Measurements from ENCODE around the gene EBLN1. TPM values are rescaled to one million over a fixed set of nuclear protein-coding genes. Genes with fewer than 3 reads are reported as not detected.

EBLN1 gene
- total RNA-seq = not detected in 3 replicates

- TF ChIP-seq CTCF (IDR thresholded peaks at IDR 0.05; ENCODE audit: unreplicated experiment) = no peak
These were observed at the start of gene EBLN1 for GRCh38 chr10:22217842-22218241. Gene EBLN1 (minus strand): TSS chr10:22218015. CDS start chr10:22209983, 8,032 bp downstream.

GRCh38 chr10:22265839-22266537, 48.2 kb upstream of the EBLN1 start:
- Mint-ChIP-seq H3K36me3 (no peaks in the 10 kb centered on the region), H3K9me3 (no peaks in the 10 kb centered on the region), H3K27ac (no peak overlapping the region), H3K27me3 (ENCODE audit: low read depth) (peaks cover 49% of the 10 kb centered on the region), H3K4me3 (no peak overlapping the region), H3K4me1 (no peaks in the 10 kb centered on the region)
- no peak for DNase-seq (ENCODE audit: low spot score in 2 of 2, unreplicated experiment in 2 of 2)
- TF ChIP-seq CTCF (IDR thresholded peaks at IDR 0.05; ENCODE audit: unreplicated experiment) = no peak

More at GRCh38 chr10:22217842-22218241, at the start of gene EBLN1:
- H3K4me1 Mint-ChIP-seq = no peaks in the 10 kb centered on the region
- no peak within 1 kb of the TSS for H3K4me3 Mint-ChIP-seq
- H3K27me3 Mint-ChIP-seq (ENCODE audit: low read depth) = no peaks in the 10 kb centered on the region
- H3K9me3 Mint-ChIP-seq = peaks cover 7% of the 10 kb centered on the region
- no peak within 1 kb of the TSS for H3K27ac Mint-ChIP-seq
- H3K36me3 Mint-ChIP-seq = no peaks in the 10 kb centered on the region
- no peak for DNase-seq (ENCODE audit: low spot score in 2 of 2, unreplicated experiment in 2 of 2)

- H3K36me3 Mint-ChIP-seq = no peaks in the 10 kb centered on the region
These were observed 45.3 kb upstream of the EBLN1 start for GRCh38 chr10:22263106-22263505.

GRCh38 chr10:22259280-22259679, 41.5 kb upstream of the EBLN1 start:
- Mint-ChIP-seq H3K27me3 (ENCODE audit: low read depth) (peaks cover 79% of the 10 kb centered on the region), H3K9me3 (no peaks in the 10 kb centered on the region), H3K4me3 (no peak overlapping the region), H3K4me1 (no peaks in the 10 kb centered on the region), H3K36me3 (no peaks in the 10 kb centered on the region), H3K27ac (no peak overlapping the region)
- no peak for TF ChIP-seq CTCF (IDR thresholded peaks at IDR 0.05; ENCODE audit: unreplicated experiment)
- DNase-seq (ENCODE audit: low spot score in 2 of 2, unreplicated experiment in 2 of 2) = no peak

More at GRCh38 chr10:22263106-22263505, 45.3 kb upstream of the EBLN1 start:
- H3K27ac Mint-ChIP-seq = no peak overlapping the region
- H3K4me1 Mint-ChIP-seq = no peaks in the 10 kb centered on the region
- TF ChIP-seq CTCF (IDR thresholded peaks at IDR 0.05; ENCODE audit: unreplicated experiment) = no peak
- H3K27me3 Mint-ChIP-seq (ENCODE audit: low read depth) = peaks cover 67% of the 10 kb centered on the region
- H3K9me3 Mint-ChIP-seq = no peaks in the 10 kb centered on the region
- H3K4me3 Mint-ChIP-seq = no peak overlapping the region
- no peak for DNase-seq (ENCODE audit: low spot score in 2 of 2, unreplicated experiment in 2 of 2)

- DNase-seq (ENCODE audit: low spot score in 2 of 2, unreplicated experiment in 2 of 2) = no peak
- Mint-ChIP-seq H3K4me1 (peaks cover 1% of the 10 kb centered on the region), H3K4me3 (no peak overlapping the region), H3K36me3 (no peaks in the 10 kb centered on the region), H3K27me3 (ENCODE audit: low read depth) (peaks cover 81% of the 10 kb centered on the region), H3K9me3 (no peaks in the 10 kb centered on the region), H3K27ac (no peak overlapping the region)
- TF ChIP-seq CTCF (IDR thresholded peaks at IDR 0.05; ENCODE audit: unreplicated experiment) = no peak
These were observed 40.7 kb upstream of the EBLN1 start for GRCh38 chr10:22258471-22258870.
